HepG2 (cell line): Measurements from ENCODE around the gene PPP3CB. TPM values are rescaled to one million over a fixed set of nuclear protein-coding genes. Genes with fewer than 3 reads are reported as not detected.

Experiments used
- ARNT ChIP-seq: fragments of 450-650 bp; IDR thresholded peaks from 2 replicates; pipeline ENCODE4 v1.6.1; 2017
- FOXC1 ChIP-seq: sonication (generic); formaldehyde crosslinking; IDR thresholded peaks from 2 replicates; pipeline ENCODE4 v1.8.0; 2022; ENCODE audit warnings: mild to moderate bottlenecking, missing genetic modification reagents, borderline replicate concordance
- FOXK1 ChIP-seq: sonication (generic); formaldehyde crosslinking; IDR thresholded peaks from 2 replicates; pipeline ENCODE4 v1.4.0; 2020; ENCODE audit warnings: low read depth, missing genetic modification reagents, borderline replicate concordance
- PHF8 ChIP-seq: sonication (generic); formaldehyde crosslinking; IDR thresholded peaks from 2 replicates; pipeline ENCODE4 v1.5.0; 2020; ENCODE audit warnings: missing genetic modification reagents
- PLSCR1 ChIP-seq: sonication (generic); formaldehyde crosslinking; IDR thresholded peaks from 2 replicates; pipeline ENCODE4 v1.5.0; 2020; ENCODE audit warnings: missing genetic modification reagents, mild to moderate bottlenecking, borderline replicate concordance
- RARG ChIP-seq: sonication (generic); formaldehyde crosslinking; IDR thresholded peaks from 2 replicates; pipeline ENCODE4 v1.4.0; 2020; ENCODE audit warnings: low read depth, mild to moderate bottlenecking, missing genetic modification reagents
- SATB2 ChIP-seq: sonication (generic); formaldehyde crosslinking; IDR thresholded peaks from 2 replicates; pipeline ENCODE4 v1.5.0; 2020; ENCODE audit warnings: missing genetic modification reagents
- SRY ChIP-seq: sonication (generic); formaldehyde crosslinking; IDR thresholded peaks from 2 replicates; pipeline ENCODE4 v1.8.0; 2022; ENCODE audit warnings: mild to moderate bottlenecking, missing genetic modification reagents
- TAF1 ChIP-seq: sonication (generic); formaldehyde crosslinking; IDR thresholded peaks from 2 replicates; pipeline ENCODE4 v1.4.0; 2020; ENCODE audit warnings: missing genetic modification reagents
- U2AF1 ChIP-seq: fragments of 200-400 bp; formaldehyde crosslinking; optimal IDR thresholded peaks from 2 replicates; pipeline ENCODE3; 2017; ENCODE audit warnings: mild to moderate bottlenecking, low read depth, low read length
- ZBTB7B ChIP-seq: sonication (generic); formaldehyde crosslinking; IDR thresholded peaks from 2 replicates; pipeline ENCODE4 v1.4.0; 2020; ENCODE audit warnings: missing genetic modification reagents
- ZNF292 ChIP-seq: sonication (generic); formaldehyde crosslinking; IDR thresholded peaks from 2 replicates; pipeline ENCODE4 v1.8.1; 2022; ENCODE audit warnings: mild to moderate bottlenecking, low read depth, missing genetic modification reagents, borderline replicate concordance
- ZNF747 ChIP-seq: sonication (generic); formaldehyde crosslinking; IDR thresholded peaks from 2 replicates; pipeline ENCODE4 v1.8.1; 2023; ENCODE audit warnings: missing genetic modification reagents, mild to moderate bottlenecking, borderline replicate concordance
- polyA plus RNA-seq, 8 experiments: library from polyadenylated mRNA; depleted of rRNA in 3 of 8; stranded (reverse) in 7 of 8; unstranded in 1 of 8; fragments of >200 nt; fragmentation: Illumina TruSeq in 4 of 8; extraction: Trizol in 4 of 8; gene quantifications; 2 replicates each; pipeline versions ENCODE4 v1.2.1 to v1.2.3, GENCODE V29; 2011 to 2016; ENCODE audit warnings: low read depth in 4 of 8, missing spikeins in 1 of 8, mixed read lengths in 1 of 8; ENCODE audit not compliant: insufficient read depth in 1 of 8
- total RNA-seq, 5 experiments: library from RNA; depleted of rRNA; stranded (reverse); fragments of >200 nt; fragmentation: Illumina TruSeq; extraction: Trizol; gene quantifications; 2 replicates each; pipeline ENCODE4 v1.2.3, GENCODE V29; 2016; ENCODE audit warnings: low read depth in 1 of 5
- TF ChIP-seq, protein P1 (sequence below): IDR thresholded peaks from 2 replicates; pipeline ENCODE4 v1.6.1; 2016; ENCODE audit warnings: low read depth, missing genetic modification reagents, missing compliant biosample characterization
- TF ChIP-seq, protein P2 (sequence below): sonication (generic); formaldehyde crosslinking; IDR thresholded peaks from 2 replicates; pipeline ENCODE4 v1.4.0; 2020; ENCODE audit warnings: missing genetic modification reagents
- TF ChIP-seq, protein P3 (sequence below): sonication (generic); formaldehyde crosslinking; conservative IDR thresholded peaks from 2 replicates; pipeline ENCODE4 v1.8.0; 2022; ENCODE audit warnings: missing genetic modification reagents
- TF ChIP-seq, protein P4 (sequence below): sonication (generic); formaldehyde crosslinking; IDR thresholded peaks from 2 replicates; pipeline ENCODE4 v1.4.0; 2020; ENCODE audit warnings: missing genetic modification reagents, borderline replicate concordance

Gene PPP3CB
- total and polyA plus RNA-seq, 2 of the 13 experiments (the other 11 are each of a cell fraction or from before 2014, with no cell fraction given), result 8.7 to 11.4 TPM

DNA sequence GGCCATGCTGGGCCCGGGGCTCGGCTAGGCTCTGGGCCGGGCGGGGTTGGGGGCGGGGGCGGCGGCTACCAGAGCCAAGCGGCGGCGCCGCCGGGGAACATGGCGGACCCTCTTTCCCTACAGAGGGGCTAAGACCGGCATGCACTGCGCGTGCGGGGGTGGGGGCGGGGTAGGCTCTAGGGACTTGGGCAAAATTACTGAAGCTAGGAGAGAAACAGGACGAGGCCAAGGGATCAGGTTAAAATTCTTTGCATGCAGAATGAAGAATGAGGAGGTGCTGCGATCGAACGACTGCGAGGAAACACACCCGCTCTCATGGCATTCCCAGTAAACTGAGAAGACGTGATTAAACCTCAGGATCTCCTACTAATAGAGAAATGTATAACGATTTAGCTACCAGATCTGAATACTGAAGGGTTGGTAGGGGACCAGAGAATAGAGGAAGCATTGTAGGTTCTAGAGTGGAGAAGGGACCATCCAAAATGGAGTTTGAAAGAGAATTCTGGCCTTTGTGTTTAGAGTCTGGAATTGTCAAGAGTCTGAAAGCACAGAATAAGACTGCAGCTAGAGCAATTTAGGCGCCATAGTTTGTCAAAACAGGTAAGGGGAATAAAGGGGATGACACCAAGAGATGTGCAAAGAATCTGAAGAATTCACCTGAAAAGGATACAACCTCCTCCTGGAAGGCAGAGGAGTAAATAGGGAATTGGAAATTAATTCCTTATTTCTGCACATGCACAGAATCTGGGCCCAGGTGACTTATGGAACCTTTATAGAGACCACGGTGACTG lies at the start of gene PPP3CB (continued):
- TF ChIP-seq FOXK1 (CRISPR knock-in tag) (peak; percentile 45; the same call in 1 of the 2 replicates), TAF1 (CRISPR knock-in tag) (no peak), SRY (CRISPR knock-in tag) (no peak), SATB2 (CRISPR knock-in tag) (no peak), ARNT (no peak), ZNF292 (CRISPR knock-in tag) (no peak), RARG (CRISPR knock-in tag) (no peak), PLSCR1 (CRISPR knock-in tag) (no peak), U2AF1 (no peak), PHF8 (no peak), FOXC1 (CRISPR knock-in tag) (no peak), ZNF747 (no peak; the same call in none of the 2 replicates), ZBTB7B (CRISPR knock-in tag) (no peak)
- TF ChIP-seq, protein P1, sequence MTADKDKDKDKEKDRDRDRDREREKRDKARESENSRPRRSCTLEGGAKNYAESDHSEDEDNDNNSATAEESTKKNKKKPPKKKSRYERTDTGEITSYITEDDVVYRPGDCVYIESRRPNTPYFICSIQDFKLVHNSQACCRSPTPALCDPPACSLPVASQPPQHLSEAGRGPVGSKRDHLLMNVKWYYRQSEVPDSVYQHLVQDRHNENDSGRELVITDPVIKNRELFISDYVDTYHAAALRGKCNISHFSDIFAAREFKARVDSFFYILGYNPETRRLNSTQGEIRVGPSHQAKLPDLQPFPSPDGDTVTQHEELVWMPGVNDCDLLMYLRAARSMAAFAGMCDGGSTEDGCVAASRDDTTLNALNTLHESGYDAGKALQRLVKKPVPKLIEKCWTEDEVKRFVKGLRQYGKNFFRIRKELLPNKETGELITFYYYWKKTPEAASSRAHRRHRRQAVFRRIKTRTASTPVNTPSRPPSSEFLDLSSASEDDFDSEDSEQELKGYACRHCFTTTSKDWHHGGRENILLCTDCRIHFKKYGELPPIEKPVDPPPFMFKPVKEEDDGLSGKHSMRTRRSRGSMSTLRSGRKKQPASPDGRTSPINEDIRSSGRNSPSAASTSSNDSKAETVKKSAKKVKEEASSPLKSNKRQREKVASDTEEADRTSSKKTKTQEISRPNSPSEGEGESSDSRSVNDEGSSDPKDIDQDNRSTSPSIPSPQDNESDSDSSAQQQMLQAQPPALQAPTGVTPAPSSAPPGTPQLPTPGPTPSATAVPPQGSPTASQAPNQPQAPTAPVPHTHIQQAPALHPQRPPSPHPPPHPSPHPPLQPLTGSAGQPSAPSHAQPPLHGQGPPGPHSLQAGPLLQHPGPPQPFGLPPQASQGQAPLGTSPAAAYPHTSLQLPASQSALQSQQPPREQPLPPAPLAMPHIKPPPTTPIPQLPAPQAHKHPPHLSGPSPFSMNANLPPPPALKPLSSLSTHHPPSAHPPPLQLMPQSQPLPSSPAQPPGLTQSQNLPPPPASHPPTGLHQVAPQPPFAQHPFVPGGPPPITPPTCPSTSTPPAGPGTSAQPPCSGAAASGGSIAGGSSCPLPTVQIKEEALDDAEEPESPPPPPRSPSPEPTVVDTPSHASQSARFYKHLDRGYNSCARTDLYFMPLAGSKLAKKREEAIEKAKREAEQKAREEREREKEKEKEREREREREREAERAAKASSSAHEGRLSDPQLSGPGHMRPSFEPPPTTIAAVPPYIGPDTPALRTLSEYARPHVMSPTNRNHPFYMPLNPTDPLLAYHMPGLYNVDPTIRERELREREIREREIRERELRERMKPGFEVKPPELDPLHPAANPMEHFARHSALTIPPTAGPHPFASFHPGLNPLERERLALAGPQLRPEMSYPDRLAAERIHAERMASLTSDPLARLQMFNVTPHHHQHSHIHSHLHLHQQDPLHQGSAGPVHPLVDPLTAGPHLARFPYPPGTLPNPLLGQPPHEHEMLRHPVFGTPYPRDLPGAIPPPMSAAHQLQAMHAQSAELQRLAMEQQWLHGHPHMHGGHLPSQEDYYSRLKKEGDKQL (CRISPR knock-in tag), result no peak
- TF ChIP-seq, protein P2, sequence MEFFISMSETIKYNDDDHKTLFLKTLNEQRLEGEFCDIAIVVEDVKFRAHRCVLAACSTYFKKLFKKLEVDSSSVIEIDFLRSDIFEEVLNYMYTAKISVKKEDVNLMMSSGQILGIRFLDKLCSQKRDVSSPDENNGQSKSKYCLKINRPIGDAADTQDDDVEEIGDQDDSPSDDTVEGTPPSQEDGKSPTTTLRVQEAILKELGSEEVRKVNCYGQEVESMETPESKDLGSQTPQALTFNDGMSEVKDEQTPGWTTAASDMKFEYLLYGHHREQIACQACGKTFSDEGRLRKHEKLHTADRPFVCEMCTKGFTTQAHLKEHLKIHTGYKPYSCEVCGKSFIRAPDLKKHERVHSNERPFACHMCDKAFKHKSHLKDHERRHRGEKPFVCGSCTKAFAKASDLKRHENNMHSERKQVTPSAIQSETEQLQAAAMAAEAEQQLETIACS (CRISPR knock-in tag), result no peak
- TF ChIP-seq, protein P3, sequence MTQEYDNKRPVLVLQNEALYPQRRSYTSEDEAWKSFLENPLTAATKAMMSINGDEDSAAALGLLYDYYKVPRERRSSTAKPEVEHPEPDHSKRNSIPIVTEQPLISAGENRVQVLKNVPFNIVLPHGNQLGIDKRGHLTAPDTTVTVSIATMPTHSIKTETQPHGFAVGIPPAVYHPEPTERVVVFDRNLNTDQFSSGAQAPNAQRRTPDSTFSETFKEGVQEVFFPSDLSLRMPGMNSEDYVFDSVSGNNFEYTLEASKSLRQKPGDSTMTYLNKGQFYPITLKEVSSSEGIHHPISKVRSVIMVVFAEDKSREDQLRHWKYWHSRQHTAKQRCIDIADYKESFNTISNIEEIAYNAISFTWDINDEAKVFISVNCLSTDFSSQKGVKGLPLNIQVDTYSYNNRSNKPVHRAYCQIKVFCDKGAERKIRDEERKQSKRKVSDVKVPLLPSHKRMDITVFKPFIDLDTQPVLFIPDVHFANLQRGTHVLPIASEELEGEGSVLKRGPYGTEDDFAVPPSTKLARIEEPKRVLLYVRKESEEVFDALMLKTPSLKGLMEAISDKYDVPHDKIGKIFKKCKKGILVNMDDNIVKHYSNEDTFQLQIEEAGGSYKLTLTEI (CRISPR knock-in tag), result no peak
- TF ChIP-seq, protein P4, sequence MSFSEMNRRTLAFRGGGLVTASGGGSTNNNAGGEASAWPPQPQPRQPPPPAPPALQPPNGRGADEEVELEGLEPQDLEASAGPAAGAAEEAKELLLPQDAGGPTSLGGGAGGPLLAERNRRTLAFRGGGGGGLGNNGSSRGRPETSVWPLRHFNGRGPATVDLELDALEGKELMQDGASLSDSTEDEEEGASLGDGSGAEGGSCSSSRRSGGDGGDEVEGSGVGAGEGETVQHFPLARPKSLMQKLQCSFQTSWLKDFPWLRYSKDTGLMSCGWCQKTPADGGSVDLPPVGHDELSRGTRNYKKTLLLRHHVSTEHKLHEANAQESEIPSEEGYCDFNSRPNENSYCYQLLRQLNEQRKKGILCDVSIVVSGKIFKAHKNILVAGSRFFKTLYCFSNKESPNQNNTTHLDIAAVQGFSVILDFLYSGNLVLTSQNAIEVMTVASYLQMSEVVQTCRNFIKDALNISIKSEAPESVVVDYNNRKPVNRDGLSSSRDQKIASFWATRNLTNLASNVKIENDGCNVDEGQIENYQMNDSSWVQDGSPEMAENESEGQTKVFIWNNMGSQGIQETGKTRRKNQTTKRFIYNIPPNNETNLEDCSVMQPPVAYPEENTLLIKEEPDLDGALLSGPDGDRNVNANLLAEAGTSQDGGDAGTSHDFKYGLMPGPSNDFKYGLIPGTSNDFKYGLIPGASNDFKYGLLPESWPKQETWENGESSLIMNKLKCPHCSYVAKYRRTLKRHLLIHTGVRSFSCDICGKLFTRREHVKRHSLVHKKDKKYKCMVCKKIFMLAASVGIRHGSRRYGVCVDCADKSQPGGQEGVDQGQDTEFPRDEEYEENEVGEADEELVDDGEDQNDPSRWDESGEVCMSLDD (CRISPR knock-in tag), result no peak
